SK-N-SH (cell line): ENCODE results near the gene RMDN3. TPM values are rescaled to one million over a fixed set of nuclear protein-coding genes. Genes with fewer than 3 reads are reported as not detected.

Source experiments
- CTCF ChIA-PET: fragments of 300-600, 350-600 bp; formaldehyde crosslinking; extraction: SDS; loops from one replicate; lab custom pipeline; 2021; lab: Yijun Ruan, JAX
- POLR2A ChIA-PET: fragments of 350-600 bp; sonication (Branson Sonifier 250); formaldehyde crosslinking; extraction: SDS; loops from one replicate; lab custom pipeline; 2020; ENCODE audit warnings: antibody characterized with exemption, inconsistent platforms; lab: Yijun Ruan, JAX
- DNase-seq: peaks from one replicate; pipeline ENCODE4 v3.0.0; 2012
- H2AFZ ChIP-seq: fragments of 200-600 bp; sonication (generic); 2 replicates; pipeline ENCODE4 v1.8.1; 2016; ENCODE audit warnings: antibody characterized with exemption, mild to moderate bottlenecking, low read depth
- H3F3A ChIP-seq: fragments of 200-600 bp; sonication (generic); replicated peaks from 2 replicates; pipeline ENCODE3; 2016; ENCODE audit warnings: antibody characterized with exemption, mild to moderate bottlenecking; ENCODE audit not compliant: insufficient read depth
- H3K27ac ChIP-seq, 2 experiments: fragments of 200-500 bp in 1 of 2; fragments of 200-600 bp in 1 of 2; sonication (Bioruptor generic) in 1 of 2; sonication (generic), shearing (Covaris generic) in 1 of 2; 2 replicates each; pipeline versions ENCODE4 v1.5.1 to v1.6.1; 2014 to 2016; ENCODE audit warnings: low read depth in 2 of 2, inconsistent platforms in 1 of 2, low read length in 1 of 2, mild to moderate bottlenecking in 1 of 2, mixed read lengths in 1 of 2
- H3K27me3 ChIP-seq: fragments of 200-600 bp; sonication (generic), shearing (Covaris generic); 2 replicates; pipeline ENCODE4 v1.6.1; 2016; ENCODE audit warnings: mixed run types; ENCODE audit not compliant: insufficient read depth
- H3K36me3 ChIP-seq, 2 experiments: fragments of 200-500 bp in 1 of 2; fragments of 200-600 bp in 1 of 2; sonication (Bioruptor generic) in 1 of 2; sonication (generic) in 1 of 2; replicated peaks in 1 of 2; 2 replicates each; pipeline versions ENCODE3 to v1.5.1; 2014 to 2016; ENCODE audit warnings: low read length in 1 of 2, mild to moderate bottlenecking in 1 of 2; ENCODE audit not compliant: insufficient read depth in 2 of 2, control insufficient read depth in 1 of 2
- H3K4me1 ChIP-seq, 2 experiments: fragments of 200-500 bp in 1 of 2; fragments of 200-600 bp in 1 of 2; sonication (Bioruptor generic) in 1 of 2; sonication (generic), shearing (Covaris generic) in 1 of 2; 2 replicates each; pipeline versions ENCODE4 v1.5.1 to v1.6.1; 2014 to 2016; ENCODE audit warnings: low read depth in 1 of 2, low read length in 1 of 2, mixed run types in 1 of 2; ENCODE audit not compliant: insufficient read depth in 2 of 2, control insufficient read depth in 1 of 2
- H3K4me2 ChIP-seq: fragments of 200-600 bp; sonication (generic), shearing (Covaris generic); 2 replicates; pipeline ENCODE4 v1.6.1; 2017; ENCODE audit warnings: mixed run types
- H3K4me3 ChIP-seq, 2 experiments: fragments of 200-500 bp in 1 of 2; fragments of 200-600 bp in 1 of 2; sonication (Bioruptor generic) in 1 of 2; sonication (generic), shearing (Covaris generic) in 1 of 2; 2 replicates each; pipeline versions ENCODE4 v1.5.1 to v1.8.1; 2014 to 2016; ENCODE audit warnings: low read depth in 2 of 2, inconsistent platforms in 1 of 2, low read length in 1 of 2, mild to moderate bottlenecking in 1 of 2, mixed read lengths in 1 of 2, moderate library complexity in 1 of 2
- H3K79me2 ChIP-seq: fragments of 200-600 bp; sonication (generic); 2 replicates; pipeline ENCODE4 v1.8.1; 2017; ENCODE audit warnings: mild to moderate bottlenecking; ENCODE audit not compliant: insufficient read depth
- H3K9ac ChIP-seq: fragments of 200-600 bp; sonication (generic); 2 replicates; pipeline ENCODE4 v1.6.1; 2017; ENCODE audit warnings: mixed run types
- H3K9me2 ChIP-seq: fragments of 200-600 bp; sonication (generic); 2 replicates; pipeline ENCODE4 v1.6.1; 2017; ENCODE audit warnings: mixed run types
- H3K9me3 ChIP-seq: fragments of 200-600 bp; sonication (generic); 2 replicates; pipeline ENCODE4 v1.6.1; 2017; ENCODE audit warnings: mixed run types, mild to moderate bottlenecking, moderate library complexity
- H4K20me1 ChIP-seq: fragments of 200-600 bp; sonication (generic); 2 replicates; pipeline ENCODE4 v1.6.1; 2017; ENCODE audit warnings: mild to moderate bottlenecking, mixed run types; ENCODE audit not compliant: insufficient read depth
- CHD2 ChIP-seq: fragments of 150-350 bp; IDR thresholded peaks from 2 replicates; pipeline ENCODE4 v1.6.1; 2018; ENCODE audit warnings: low read length; ENCODE audit not compliant: partially characterized antibody
- ELF1 ChIP-seq: IDR thresholded peaks from 2 replicates; pipeline ENCODE4 v1.4.0; 2012
- EP300 ChIP-seq, 2 experiments: IDR thresholded peaks; 2 replicates each; pipeline versions ENCODE4 v1.4.0 to v1.6.1; 2012; ENCODE audit warnings: borderline replicate concordance in 1 of 2, low read depth in 1 of 2, low read length in 1 of 2
- EZH2phosphoT487 ChIP-seq: fragments of 200-600 bp; sonication (generic); IDR thresholded peaks from 2 replicates; pipeline ENCODE4 v1.6.1; 2017; ENCODE audit warnings: low read depth, mixed run types, mild to moderate bottlenecking, antibody characterized with exemption, moderate library complexity, borderline replicate concordance
- FOXM1 ChIP-seq: IDR thresholded peaks from 2 replicates; pipeline ENCODE4 v1.4.0; 2012; ENCODE audit warnings: low read depth, mild to moderate bottlenecking
- GABPA ChIP-seq: IDR thresholded peaks from 2 replicates; pipeline ENCODE4 v1.4.0; 2012; ENCODE audit warnings: low read depth, mild to moderate bottlenecking
- MEF2A ChIP-seq: IDR thresholded peaks from 2 replicates; pipeline ENCODE4 v1.4.0; 2012; ENCODE audit warnings: low read depth, borderline replicate concordance
- NFIC ChIP-seq: IDR thresholded peaks from 2 replicates; pipeline ENCODE4 v1.4.0; 2012; ENCODE audit warnings: borderline replicate concordance
- NRF1 ChIP-seq: IDR thresholded peaks from 2 replicates; pipeline ENCODE4 v1.6.1; 2012; ENCODE audit warnings: low read depth, mild to moderate bottlenecking, low read length
- POLR2AphosphoS5 ChIP-seq: IDR thresholded peaks from 2 replicates; pipeline ENCODE4 v1.6.1; 2012; ENCODE audit warnings: low read depth, low read length
- RFX5 ChIP-seq: IDR thresholded peaks from 2 replicates; pipeline ENCODE4 v1.6.1; 2012; ENCODE audit warnings: mild to moderate bottlenecking, improper control_type of control experiment, low read length
- SIN3A ChIP-seq: IDR thresholded peaks from 2 replicates; pipeline ENCODE4 v1.6.1; 2012; ENCODE audit warnings: low read depth, mild to moderate bottlenecking, low read length, moderate library complexity, borderline replicate concordance
- TAF1 ChIP-seq: IDR thresholded peaks from 2 replicates; pipeline ENCODE4 v1.6.1; 2012; ENCODE audit warnings: low read depth, mild to moderate bottlenecking, low read length, moderate library complexity, borderline replicate concordance
- TCF12 ChIP-seq: IDR thresholded peaks from 2 replicates; pipeline ENCODE4 v1.4.0; 2012
- TEAD4 ChIP-seq: IDR thresholded peaks from 2 replicates; pipeline ENCODE4 v1.4.0; 2012; ENCODE audit warnings: mild to moderate bottlenecking, borderline replicate concordance; ENCODE audit not compliant: insufficient read depth
- YY1 ChIP-seq: IDR thresholded peaks from 2 replicates; pipeline ENCODE4 v1.4.0; 2012; ENCODE audit warnings: low read depth, mild to moderate bottlenecking
- WGBS: methylation state at CpG from one replicate; pipeline ENCODE4 v1.1.6; 2017; ENCODE audit warnings: low lambda C conversion rate; 5-methylcytosine and 5-hydroxymethylcytosine counted together
- polyA plus RNA-seq, 3 experiments: library from polyadenylated mRNA; depleted of rRNA; stranded (reverse); fragments of >200 nt; gene quantifications; 2 replicates each; pipeline ENCODE4 v1.2.3, GENCODE V29; 2012
- TF ChIP-seq, protein P1 (sequence below): fragments of 200-600 bp; sonication (generic); IDR thresholded peaks from 2 replicates; pipeline ENCODE4 v1.6.1; 2017; ENCODE audit warnings: antibody characterized with exemption, mild to moderate bottlenecking, moderate library complexity
- TF ChIP-seq, protein P2 (sequence below): IDR thresholded peaks from 2 replicates; pipeline ENCODE4 v1.4.0; 2012; ENCODE audit warnings: low read depth, borderline replicate concordance
- TF ChIP-seq, protein P3 (sequence below): fragments of 150-350 bp; IDR thresholded peaks from 2 replicates; pipeline ENCODE4 v1.6.1; 2017; ENCODE audit warnings: antibody characterized with exemption, low read length, low read depth, borderline replicate concordance
- TF ChIP-seq, protein P4 (sequence below): IDR thresholded peaks from 2 replicates; pipeline ENCODE4 v1.6.1; 2012; ENCODE audit warnings: mild to moderate bottlenecking, low read depth, low read length, moderate library complexity

RMDN3 gene
- polyA plus RNA-seq, 1 of the 3 experiments (the other 2 are of a cell fraction): 33.0 TPM

DNA sequence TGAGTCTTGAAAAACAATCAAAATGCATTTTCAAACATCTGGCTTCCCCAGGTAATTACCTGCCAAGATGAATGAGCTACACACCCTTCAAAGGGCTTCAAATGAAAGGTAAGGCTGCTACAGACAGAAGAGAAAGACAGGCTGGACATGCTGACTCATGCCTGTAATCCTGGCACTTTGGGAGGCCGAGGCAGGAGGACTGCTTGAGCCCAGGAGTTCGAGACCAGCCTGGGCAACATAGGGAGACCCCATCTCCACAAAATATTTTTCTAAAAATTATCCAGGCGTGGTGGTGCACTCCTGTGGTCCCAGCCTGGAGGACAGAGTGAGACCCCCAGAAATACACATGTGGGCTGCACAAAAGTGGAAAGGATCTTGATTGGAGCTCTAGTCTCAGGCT, 37.3 kb upstream of the RMDN3 start:
- Histone ChIP-seq H3K9me3 (no peaks in the 10 kb centered on the region), H3K4me1 (peaks cover 2 to 9% of the 10 kb centered on the region in 2 experiments; a peak in 2 of 4 replicates), H3K27ac (peak overlapping the region in 1 of 2 experiments; percentile 86; a peak in 1 of 4 replicates), H3K4me3 (no peak overlapping the region), H3K36me3 (peaks cover 0 to 5% of the 10 kb centered on the region in 2 experiments), H4K20me1 (peaks cover 7% of the 10 kb centered on the region; the same call in 1 of the 2 replicates), H2AFZ (no peak overlapping the region), H3K79me2 (peaks cover 63% of the 10 kb centered on the region), H3F3A (peaks cover 15% of the 10 kb centered on the region), H3K27me3 (no peaks in the 10 kb centered on the region), H3K4me2 (no peak overlapping the region), H3K9me2 (no peaks in the 10 kb centered on the region), H3K9ac (no peak overlapping the region)
- POLR2A ChIA-PET: no interaction called here
- CTCF ChIA-PET: interaction anchor here (0.6 to 31.8 kb wide), 4 partner anchors 10 to 67 kb away, joined by 3 to 555 read pairs (median 16); partner anchors contain the start of gene RMDN3
- TF ChIP-seq RFX5: no peak
- TF ChIP-seq, protein P1, sequence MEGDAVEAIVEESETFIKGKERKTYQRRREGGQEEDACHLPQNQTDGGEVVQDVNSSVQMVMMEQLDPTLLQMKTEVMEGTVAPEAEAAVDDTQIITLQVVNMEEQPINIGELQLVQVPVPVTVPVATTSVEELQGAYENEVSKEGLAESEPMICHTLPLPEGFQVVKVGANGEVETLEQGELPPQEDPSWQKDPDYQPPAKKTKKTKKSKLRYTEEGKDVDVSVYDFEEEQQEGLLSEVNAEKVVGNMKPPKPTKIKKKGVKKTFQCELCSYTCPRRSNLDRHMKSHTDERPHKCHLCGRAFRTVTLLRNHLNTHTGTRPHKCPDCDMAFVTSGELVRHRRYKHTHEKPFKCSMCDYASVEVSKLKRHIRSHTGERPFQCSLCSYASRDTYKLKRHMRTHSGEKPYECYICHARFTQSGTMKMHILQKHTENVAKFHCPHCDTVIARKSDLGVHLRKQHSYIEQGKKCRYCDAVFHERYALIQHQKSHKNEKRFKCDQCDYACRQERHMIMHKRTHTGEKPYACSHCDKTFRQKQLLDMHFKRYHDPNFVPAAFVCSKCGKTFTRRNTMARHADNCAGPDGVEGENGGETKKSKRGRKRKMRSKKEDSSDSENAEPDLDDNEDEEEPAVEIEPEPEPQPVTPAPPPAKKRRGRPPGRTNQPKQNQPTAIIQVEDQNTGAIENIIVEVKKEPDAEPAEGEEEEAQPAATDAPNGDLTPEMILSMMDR: no peak
- TF ChIP-seq, protein P2, sequence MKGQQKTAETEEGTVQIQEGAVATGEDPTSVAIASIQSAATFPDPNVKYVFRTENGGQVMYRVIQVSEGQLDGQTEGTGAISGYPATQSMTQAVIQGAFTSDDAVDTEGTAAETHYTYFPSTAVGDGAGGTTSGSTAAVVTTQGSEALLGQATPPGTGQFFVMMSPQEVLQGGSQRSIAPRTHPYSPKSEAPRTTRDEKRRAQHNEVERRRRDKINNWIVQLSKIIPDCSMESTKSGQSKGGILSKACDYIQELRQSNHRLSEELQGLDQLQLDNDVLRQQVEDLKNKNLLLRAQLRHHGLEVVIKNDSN: no peak
- no peak for TF ChIP-seq YY1
- no peak for TF ChIP-seq SIN3A
- TF ChIP-seq NFIC: no peak
- TF ChIP-seq MEF2A: no peak
- WGBS: 97% methylated on average over 3 of the region's 3 CpGs
- DNase-seq: no peak

DNA sequence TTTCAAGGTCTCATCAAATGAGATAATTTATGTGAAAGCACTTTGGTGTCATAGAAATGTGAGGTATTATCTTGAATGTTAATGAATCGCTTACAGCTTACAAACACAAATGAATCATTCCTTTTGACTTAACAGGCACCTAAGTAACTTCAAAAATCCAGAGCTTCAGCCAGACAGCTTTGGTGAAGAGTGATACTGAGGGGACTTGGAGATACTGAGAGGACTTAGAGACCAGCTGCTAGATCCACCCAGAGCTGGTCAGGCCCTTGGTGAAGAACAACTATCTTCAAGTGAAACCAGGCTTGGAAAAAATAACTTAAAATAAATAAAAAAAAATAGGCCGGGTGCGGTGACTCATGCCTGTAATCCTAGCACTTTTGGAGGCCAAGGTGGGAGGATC, 35.7 kb upstream of the RMDN3 start:
- H4K20me1 ChIP-seq: peaks cover 19% of the 10 kb centered on the region
- H3K27me3 ChIP-seq: no peaks in the 10 kb centered on the region
- H3K36me3 ChIP-seq: peaks cover 0 to 5% of the 10 kb centered on the region in 2 experiments
- DNase-seq: no peak
- no peak for TF ChIP-seq EP300 (IDR thresholded peaks at IDR 0.05; ENCODE audit: borderline replicate concordance in 1 of 2, low read depth in 1 of 2, low read length in 1 of 2)
- TF ChIP-seq, protein P3, sequence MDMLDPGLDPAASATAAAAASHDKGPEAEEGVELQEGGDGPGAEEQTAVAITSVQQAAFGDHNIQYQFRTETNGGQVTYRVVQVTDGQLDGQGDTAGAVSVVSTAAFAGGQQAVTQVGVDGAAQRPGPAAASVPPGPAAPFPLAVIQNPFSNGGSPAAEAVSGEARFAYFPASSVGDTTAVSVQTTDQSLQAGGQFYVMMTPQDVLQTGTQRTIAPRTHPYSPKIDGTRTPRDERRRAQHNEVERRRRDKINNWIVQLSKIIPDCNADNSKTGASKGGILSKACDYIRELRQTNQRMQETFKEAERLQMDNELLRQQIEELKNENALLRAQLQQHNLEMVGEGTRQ: no peak
- TF ChIP-seq, protein P4, sequence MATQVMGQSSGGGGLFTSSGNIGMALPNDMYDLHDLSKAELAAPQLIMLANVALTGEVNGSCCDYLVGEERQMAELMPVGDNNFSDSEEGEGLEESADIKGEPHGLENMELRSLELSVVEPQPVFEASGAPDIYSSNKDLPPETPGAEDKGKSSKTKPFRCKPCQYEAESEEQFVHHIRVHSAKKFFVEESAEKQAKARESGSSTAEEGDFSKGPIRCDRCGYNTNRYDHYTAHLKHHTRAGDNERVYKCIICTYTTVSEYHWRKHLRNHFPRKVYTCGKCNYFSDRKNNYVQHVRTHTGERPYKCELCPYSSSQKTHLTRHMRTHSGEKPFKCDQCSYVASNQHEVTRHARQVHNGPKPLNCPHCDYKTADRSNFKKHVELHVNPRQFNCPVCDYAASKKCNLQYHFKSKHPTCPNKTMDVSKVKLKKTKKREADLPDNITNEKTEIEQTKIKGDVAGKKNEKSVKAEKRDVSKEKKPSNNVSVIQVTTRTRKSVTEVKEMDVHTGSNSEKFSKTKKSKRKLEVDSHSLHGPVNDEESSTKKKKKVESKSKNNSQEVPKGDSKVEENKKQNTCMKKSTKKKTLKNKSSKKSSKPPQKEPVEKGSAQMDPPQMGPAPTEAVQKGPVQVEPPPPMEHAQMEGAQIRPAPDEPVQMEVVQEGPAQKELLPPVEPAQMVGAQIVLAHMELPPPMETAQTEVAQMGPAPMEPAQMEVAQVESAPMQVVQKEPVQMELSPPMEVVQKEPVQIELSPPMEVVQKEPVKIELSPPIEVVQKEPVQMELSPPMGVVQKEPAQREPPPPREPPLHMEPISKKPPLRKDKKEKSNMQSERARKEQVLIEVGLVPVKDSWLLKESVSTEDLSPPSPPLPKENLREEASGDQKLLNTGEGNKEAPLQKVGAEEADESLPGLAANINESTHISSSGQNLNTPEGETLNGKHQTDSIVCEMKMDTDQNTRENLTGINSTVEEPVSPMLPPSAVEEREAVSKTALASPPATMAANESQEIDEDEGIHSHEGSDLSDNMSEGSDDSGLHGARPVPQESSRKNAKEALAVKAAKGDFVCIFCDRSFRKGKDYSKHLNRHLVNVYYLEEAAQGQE: no peak
- no peak for TF ChIP-seq NRF1
- no peak for TF ChIP-seq NFIC
- no peak for TF ChIP-seq YY1
- no peak for TF ChIP-seq EZH2phosphoT487
- TF ChIP-seq TEAD4: no peak
- no peak for TF ChIP-seq ELF1
- no peak for TF ChIP-seq CHD2
- TF ChIP-seq POLR2AphosphoS5: no peak
- no peak for TF ChIP-seq FOXM1
- TF ChIP-seq TCF12: no peak
- TF ChIP-seq TAF1: no peak
- no peak for TF ChIP-seq GABPA
- H3K4me2 ChIP-seq: no peak overlapping the region
- CTCF ChIA-PET: interaction anchor here (2.4 to 31.8 kb wide), 3 partner anchors 8 to 67 kb away, joined by 8 to 555 read pairs (median 24); partner anchors contain the start of gene RMDN3
- peaks cover 15% of the 10 kb centered on the region for H3F3A ChIP-seq
- no peak overlapping the region for H3K9ac ChIP-seq
- no peak overlapping the region for H3K4me3 ChIP-seq
- H3K79me2 ChIP-seq: peaks cover 59% of the 10 kb centered on the region
- H3K9me3 ChIP-seq: no peaks in the 10 kb centered on the region
- H3K4me1 ChIP-seq: peaks cover 2 to 16% of the 10 kb centered on the region in 2 experiments; a peak in 3 of 4 replicates
- H3K27ac ChIP-seq: peak overlapping the region in 1 of 2 experiments; percentile 34; a peak in 2 of 4 replicates
- 81% methylated on average over 3 of the region's 3 CpGs for WGBS
- POLR2A ChIA-PET: no interaction called here
- no peak overlapping the region for H2AFZ ChIP-seq
- H3K9me2 ChIP-seq: no peaks in the 10 kb centered on the region
